H1 (cell line): ENCODE data around the gene PITX1. TPM values are rescaled to one million over a fixed set of nuclear protein-coding genes. Genes with fewer than 3 reads are reported as not detected.

Source experiments
- CTCF ChIA-PET: fragments of 300-600 bp; sonication (Branson Sonifier 250); formaldehyde crosslinking; loops from one replicate; lab custom pipeline; 2021; ENCODE audit not compliant: partially characterized antibody; lab: Charles Lee
- POLR2A ChIA-PET: fragments of 300-600 bp; sonication (Branson Sonifier 250); formaldehyde crosslinking; loops from one replicate; lab custom pipeline; 2021; ENCODE audit warnings: inconsistent platforms; ENCODE audit not compliant: partially characterized antibody; lab: Charles Lee
- DNase-seq, 2 experiments: peaks; one replicate each; pipeline versions ENCODE4 v3.0.0 to v3.0.0-alpha.2; 2010 to 2022; ENCODE audit warnings: low spot score in 2 of 2, low read depth in 1 of 2, mixed read lengths in 1 of 2
- FAIRE-seq: peaks from 2 replicates; lab custom pipeline; 2011; peaks lifted over from hg19 to GRCh38; lab: Jason Lieb, UNC
- H2AFZ ChIP-seq: 2 replicates; pipeline ENCODE4 v1.8.1; 2012; ENCODE audit warnings: low read length, inconsistent platforms
- H2AK5ac ChIP-seq: 2 replicates; pipeline ENCODE4 v1.6.1; 2013; ENCODE audit warnings: low read depth, low read length
- H2BK120ac ChIP-seq: replicated peaks from 2 replicates; pipeline ENCODE3; 2013; ENCODE audit warnings: low read depth, low read length, inconsistent platforms
- H2BK12ac ChIP-seq: 2 replicates; pipeline ENCODE4 v1.6.1; 2013; ENCODE audit warnings: low read depth, low read length
- H2BK15ac ChIP-seq: 2 replicates; pipeline ENCODE4 v1.6.1; 2013; ENCODE audit warnings: low read length
- H2BK20ac ChIP-seq: 2 replicates; pipeline ENCODE4 v1.6.1; 2013; ENCODE audit warnings: low read length
- H2BK5ac ChIP-seq: 2 replicates; pipeline ENCODE4 v1.6.1; 2013; ENCODE audit warnings: low read depth, low read length
- H3K14ac ChIP-seq: 2 replicates; pipeline ENCODE4 v1.6.1; 2013; ENCODE audit warnings: inconsistent platforms; ENCODE audit not compliant: insufficient read length
- H3K18ac ChIP-seq: 2 replicates; pipeline ENCODE4 v1.6.1; 2013; ENCODE audit warnings: low read length; ENCODE audit errors: extremely low read depth
- H3K23ac ChIP-seq: 2 replicates; pipeline ENCODE4 v1.6.1; 2013; ENCODE audit warnings: inconsistent platforms; ENCODE audit not compliant: insufficient read length
- H3K23me2 ChIP-seq: 2 replicates; pipeline ENCODE4 v1.6.1; 2013; ENCODE audit warnings: low read depth, low read length
- H3K27ac ChIP-seq: 2 replicates; pipeline ENCODE4 v1.6.1; 2011; ENCODE audit warnings: low read depth, low read length, inconsistent platforms
- H3K27me3 ChIP-seq, 4 experiments: replicated peaks in 1 of 4; 1 replicate in 1 of 4; 2 replicates in 3 of 4; pipeline versions ENCODE4 v1.6.1 to v1.8.1; 2011 to 2013; ENCODE audit warnings: low read length in 3 of 4, mild to moderate bottlenecking in 3 of 4, inconsistent platforms in 2 of 4, mixed read lengths in 2 of 4, moderate library complexity in 1 of 4; ENCODE audit not compliant: control insufficient read depth in 3 of 4, insufficient read depth in 3 of 4; ENCODE audit errors: extremely low read depth in 1 of 4
- H3K36me3 ChIP-seq, 4 experiments: 2 replicates each; pipeline versions ENCODE4 v1.6.1 to v1.8.1; 2011 to 2013; ENCODE audit warnings: mild to moderate bottlenecking in 4 of 4, low read length in 3 of 4, moderate library complexity in 2 of 4, control low read depth in 1 of 4, inconsistent platforms in 1 of 4; ENCODE audit not compliant: insufficient read depth in 4 of 4, control insufficient read depth in 2 of 4
- H3K4ac ChIP-seq: replicated peaks from 2 replicates; pipeline ENCODE3; 2013; ENCODE audit warnings: low read length, low read depth, mixed read lengths, inconsistent platforms; ENCODE audit not compliant: insufficient read length
- H3K4me1 ChIP-seq, 4 experiments: replicated peaks in 1 of 4; 1 replicate in 1 of 4; 2 replicates in 3 of 4; pipeline versions ENCODE4 v1.6.1 to v1.8.1; 2011 to 2013; ENCODE audit warnings: low read length in 3 of 4, inconsistent platforms in 2 of 4, mixed read lengths in 1 of 4; ENCODE audit not compliant: insufficient read depth in 4 of 4, control insufficient read depth in 3 of 4
- H3K4me2 ChIP-seq, 2 experiments: 2 replicates each; pipeline versions ENCODE4 v1.6.1 to v1.8.1; 2011 to 2013; ENCODE audit warnings: low read depth in 2 of 2, low read length in 2 of 2, control low read depth in 1 of 2, inconsistent platforms in 1 of 2, mild to moderate bottlenecking in 1 of 2; ENCODE audit not compliant: insufficient read depth in 1 of 2
- H3K4me3 ChIP-seq, 4 experiments: fragments of 200-600, 300-600 bp in 1 of 4; sonication (generic), shearing (Covaris generic), sonication (Bioruptor Twin) in 1 of 4; 2 replicates each; pipeline versions ENCODE4 v1.5.1 to v1.8.1; 2011 to 2016; ENCODE audit warnings: low read length in 4 of 4, low read depth in 3 of 4, control low read depth in 2 of 4, inconsistent platforms in 2 of 4, mild to moderate bottlenecking in 2 of 4, mixed read lengths in 1 of 4, moderate library complexity in 1 of 4; ENCODE audit not compliant: insufficient read depth in 2 of 4; ENCODE audit errors: extremely low read depth in 1 of 4
- H3K56ac ChIP-seq: replicated peaks from 2 replicates; pipeline ENCODE3; 2013; ENCODE audit warnings: low read depth, mild to moderate bottlenecking, mixed read lengths, low read length, inconsistent platforms; ENCODE audit not compliant: insufficient read length
- H3K79me1 ChIP-seq: 2 replicates; pipeline ENCODE4 v1.6.1; 2013; ENCODE audit warnings: low read depth, low read length, control low read depth
- H3K79me2 ChIP-seq, 2 experiments: 2 replicates each; pipeline versions ENCODE4 v1.6.1 to v1.8.1; 2012 to 2013; ENCODE audit warnings: low read length in 2 of 2, mild to moderate bottlenecking in 2 of 2, inconsistent platforms in 1 of 2; ENCODE audit not compliant: insufficient read depth in 2 of 2, control insufficient read depth in 1 of 2
- H3K9ac ChIP-seq, 4 experiments: replicated peaks in 1 of 4; 1 replicate in 1 of 4; 2 replicates in 3 of 4; pipeline versions ENCODE4 v1.6.1 to v1.8.1; 2011 to 2013; ENCODE audit warnings: low read depth in 3 of 4, low read length in 3 of 4, control low read depth in 2 of 4, mild to moderate bottlenecking in 2 of 4, moderate library complexity in 2 of 4, inconsistent platforms in 1 of 4; ENCODE audit errors: extremely low read depth in 1 of 4
- H3K9me3 ChIP-seq, 2 experiments: 2 replicates each; pipeline versions ENCODE4 v1.6.1 to v1.8.1; 2012 to 2013; ENCODE audit warnings: mild to moderate bottlenecking in 2 of 2, moderate library complexity in 2 of 2, control low read depth in 1 of 2, inconsistent platforms in 1 of 2, low read depth in 1 of 2, low read length in 1 of 2, mixed read lengths in 1 of 2; ENCODE audit not compliant: insufficient read depth in 2 of 2
- H4K20me1 ChIP-seq, 2 experiments: replicated peaks in 1 of 2; 2 replicates each; pipeline versions ENCODE3 to v1.8.1; 2011 to 2013; ENCODE audit warnings: inconsistent platforms in 2 of 2, low read length in 2 of 2, mild to moderate bottlenecking in 1 of 2; ENCODE audit not compliant: insufficient read depth in 2 of 2, control insufficient read depth in 1 of 2
- H4K5ac ChIP-seq: 2 replicates; pipeline ENCODE4 v1.6.1; 2013; ENCODE audit warnings: low read length, low read depth, mixed read lengths, inconsistent platforms; ENCODE audit not compliant: insufficient read length
- H4K8ac ChIP-seq: 2 replicates; pipeline ENCODE4 v1.8.0; 2013; ENCODE audit warnings: mild to moderate bottlenecking, moderate library complexity, low read length, inconsistent platforms; ENCODE audit not compliant: insufficient read depth; ENCODE audit errors: extremely low read depth
- H4K91ac ChIP-seq: replicated peaks from 2 replicates; pipeline ENCODE3; 2013; ENCODE audit warnings: low read length, mixed read lengths, inconsistent platforms; ENCODE audit not compliant: insufficient read length
- ASH2L ChIP-seq: fragments of 200-600, 300-600 bp; sonication (generic); IDR thresholded peaks from one replicate; pipeline ENCODE4 v1.7.1; 2017; ENCODE audit warnings: low read length
- CBX5 ChIP-seq: fragments of 300-800, 300-1000 bp; sonication (generic); IDR thresholded peaks from 2 replicates; pipeline ENCODE4 v1.7.1; 2016; ENCODE audit warnings: antibody characterized with exemption, low read length, low read depth
- CREB1 ChIP-seq: IDR thresholded peaks from 2 replicates; pipeline ENCODE4 v1.6.1; 2012; ENCODE audit warnings: inconsistent platforms
- POLR2AphosphoS5 ChIP-seq: IDR thresholded peaks from 2 replicates; pipeline ENCODE4 v1.6.1; 2011; ENCODE audit warnings: low read depth, low read length
- RBBP5 ChIP-seq: IDR thresholded peaks from 2 replicates; pipeline ENCODE4 v1.7.1; 2012; ENCODE audit warnings: low read depth, mild to moderate bottlenecking, inconsistent platforms, low read length, moderate library complexity, borderline replicate concordance
- SUZ12 ChIP-seq: fragments of 200-600 bp; sonication (generic); IDR thresholded peaks from 2 replicates; pipeline ENCODE4 v1.6.1; 2012; ENCODE audit warnings: mild to moderate bottlenecking, inconsistent platforms, low read length, moderate library complexity, mixed read lengths
- TBP ChIP-seq: IDR thresholded peaks from 2 replicates; pipeline ENCODE4 v1.6.1; 2011; ENCODE audit warnings: low read depth, low read length, improper control_type of control experiment
- WGBS, 2 experiments: shearing (Covaris generic) in 1 of 2; methylation state at CpG; one replicate each; pipeline versions ENCODE4 v1.1.6 to v1.1.7; 2013 to 2015; ENCODE audit warnings: low lambda C conversion rate in 2 of 2, mixed read lengths in 2 of 2, inconsistent platforms in 1 of 2, low coverage in 1 of 2, missing lambda C conversion rate in 1 of 2; ENCODE audit not compliant: insufficient replicate concordance in 2 of 2, insufficient coverage in 1 of 2, insufficient read length in 1 of 2; ENCODE audit errors: extremely low coverage in 1 of 2, missing lambda C conversion rate in 1 of 2; 5-methylcytosine and 5-hydroxymethylcytosine counted together
- polyA plus RNA-seq, 7 experiments: library from polyadenylated mRNA; depleted of rRNA in 3 of 7; stranded (reverse) in 5 of 7; unstranded in 2 of 7; fragments of >200 nt in 5 of 7; fragments of 200-250 nt in 2 of 7; gene quantifications; 1 replicate in 5 of 7; 2 replicates in 1 of 7; 4 replicates in 1 of 7; pipeline versions ENCODE4 v1.2.1 to v1.2.3, GENCODE V29; 2011 to 2013; ENCODE audit warnings: missing spikeins in 2 of 7, mixed read lengths in 2 of 7
- total RNA-seq: library from RNA; stranded (reverse); fragmentation: NEBNext Ultra II Directional; extraction: Animal tissue kit (Norgen Biotek cat#: 25700); gene quantifications from 2 replicates; pipeline ENCODE4 v1.2.1, GENCODE V29; 2021

PITX1 gene
- total and polyA plus RNA-seq, 2 of the 8 experiments (the other 6 are each of a cell fraction or from before 2014, with no cell fraction given): 0.03 TPM; not detected in 1

DNA sequence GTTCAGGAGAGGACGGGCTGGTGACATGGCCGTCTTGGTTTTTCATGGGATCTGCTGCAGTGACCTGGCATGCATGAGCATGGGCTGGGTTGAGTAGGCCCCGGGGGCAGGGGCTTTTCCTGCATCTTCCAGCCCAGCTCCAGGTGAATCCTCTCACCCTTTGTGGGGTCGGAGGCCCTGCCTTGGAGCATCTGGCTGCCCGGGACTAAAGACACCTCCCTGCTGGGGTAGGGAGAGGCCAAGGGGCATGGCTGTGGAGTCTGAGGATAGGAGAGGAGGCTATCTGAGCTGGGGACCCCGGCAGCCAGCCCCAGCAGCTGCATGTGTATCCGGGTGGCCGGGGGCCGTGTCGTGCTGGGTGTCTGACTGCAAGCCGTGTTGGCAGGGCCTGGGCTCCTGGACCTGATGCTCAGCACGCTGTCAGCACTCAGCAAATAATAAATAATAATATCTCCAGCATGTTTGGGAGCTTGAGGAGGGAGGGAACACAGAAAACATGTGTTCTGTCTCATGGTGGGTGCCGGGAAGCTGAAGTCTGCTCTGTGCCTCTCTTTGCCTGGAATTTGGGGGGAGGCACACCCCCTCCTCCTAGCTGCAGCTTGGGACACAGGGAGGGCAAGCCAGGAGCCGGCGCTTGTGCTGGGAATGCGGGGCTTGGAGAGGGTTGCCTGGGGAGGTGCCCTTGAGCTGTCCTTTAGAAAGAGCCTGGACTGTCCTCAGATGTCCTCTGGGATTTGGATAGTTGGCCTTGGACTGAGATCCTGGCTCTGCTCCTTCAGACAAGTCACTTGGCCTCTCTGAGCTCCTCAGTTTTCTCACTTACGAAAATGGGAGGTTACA, 28.4 kb upstream of the PITX1 start:
- H3K27ac ChIP-seq: no peak overlapping the region
- no peaks in the 10 kb centered on the region for H3K79me1 ChIP-seq
- no peak overlapping the region for H3K18ac ChIP-seq
- H2AK5ac ChIP-seq: no peak overlapping the region
- no peak overlapping the region for H2BK12ac ChIP-seq
- no peak overlapping the region; a peak in 1 of 7 replicates for H3K9ac ChIP-seq
- peaks cover 0 to 22% (median 11%) of the 10 kb centered on the region in 4 experiments; a peak in 6 of 7 replicates for H3K27me3 ChIP-seq
- H2BK15ac ChIP-seq: no peak overlapping the region
- H3K23ac ChIP-seq: no peak overlapping the region
- no peak overlapping the region for H2AFZ ChIP-seq
- no peak overlapping the region for H2BK20ac ChIP-seq
- no peaks in the 10 kb centered on the region for H3K36me3 ChIP-seq
- no peak overlapping the region for H4K91ac ChIP-seq
- no peak overlapping the region for H3K14ac ChIP-seq
- ChIA-PET POLR2A (interaction anchor here (1.7 kb wide), 1 partner anchor 150 kb away, joined by 3 read pairs; no protein-coding TSS in a partner anchor), CTCF (interaction anchor here (0.8 to 4.9 kb wide), 7 partner anchors 10 to 118 kb away, joined by 3 to 27 read pairs (median 3); no protein-coding TSS in a partner anchor)
- no peak overlapping the region for H2BK120ac ChIP-seq
- no peak overlapping the region for H3K56ac ChIP-seq
- DNase-seq (no peak), FAIRE-seq (no peak)
- 88% methylated on average over 16 of the region's 17 CpGs; no CpG with 5 or more reads in 1 of the 2 experiments for WGBS, 2 experiments
- 0 out of 7 replicates have a peak, but pooled peaks cover 0 to 2% (median 0%) of the 10 kb centered on the region in 4 experiments for H3K4me1 ChIP-seq
- no peak overlapping the region for H2BK5ac ChIP-seq
- no peak overlapping the region for H4K5ac ChIP-seq
- no peak overlapping the region for H3K4me2 ChIP-seq
- peak overlapping the region; percentile 41; the same call in 1 of the 2 replicates for H4K8ac ChIP-seq
- TF ChIP-seq CBX5: no peak
- TF ChIP-seq POLR2AphosphoS5: no peak
- TF ChIP-seq ASH2L: no peak
- TF ChIP-seq RBBP5: no peak
- no peak for TF ChIP-seq CREB1
- TF ChIP-seq SUZ12: no peak
- TF ChIP-seq TBP: no peak
- H3K4me3 ChIP-seq: no peak overlapping the region
- H3K79me2 ChIP-seq: no peaks in the 10 kb centered on the region
- H3K9me3 ChIP-seq: no peaks in the 10 kb centered on the region
- no peak overlapping the region for H3K4ac ChIP-seq
- H4K20me1 ChIP-seq: no peaks in the 10 kb centered on the region
- no peaks in the 10 kb centered on the region; the same call in 1 of the 2 replicates for H3K23me2 ChIP-seq
